Ecto neural progenitor cell (in vitro differentiated cells): ENCODE data around the gene GGN.
"Not testable (repeated sequence)": the region's sequence is repeated elsewhere in the genome, so short reads cannot be mapped to it uniquely, and the experiment has no call there.

Experiments
- DNase-seq: peaks from one replicate; pipeline ENCODE4 v3.0.0-alpha.2; 2018; ENCODE audit warnings: low spot score

The GGN gene

DNA sequence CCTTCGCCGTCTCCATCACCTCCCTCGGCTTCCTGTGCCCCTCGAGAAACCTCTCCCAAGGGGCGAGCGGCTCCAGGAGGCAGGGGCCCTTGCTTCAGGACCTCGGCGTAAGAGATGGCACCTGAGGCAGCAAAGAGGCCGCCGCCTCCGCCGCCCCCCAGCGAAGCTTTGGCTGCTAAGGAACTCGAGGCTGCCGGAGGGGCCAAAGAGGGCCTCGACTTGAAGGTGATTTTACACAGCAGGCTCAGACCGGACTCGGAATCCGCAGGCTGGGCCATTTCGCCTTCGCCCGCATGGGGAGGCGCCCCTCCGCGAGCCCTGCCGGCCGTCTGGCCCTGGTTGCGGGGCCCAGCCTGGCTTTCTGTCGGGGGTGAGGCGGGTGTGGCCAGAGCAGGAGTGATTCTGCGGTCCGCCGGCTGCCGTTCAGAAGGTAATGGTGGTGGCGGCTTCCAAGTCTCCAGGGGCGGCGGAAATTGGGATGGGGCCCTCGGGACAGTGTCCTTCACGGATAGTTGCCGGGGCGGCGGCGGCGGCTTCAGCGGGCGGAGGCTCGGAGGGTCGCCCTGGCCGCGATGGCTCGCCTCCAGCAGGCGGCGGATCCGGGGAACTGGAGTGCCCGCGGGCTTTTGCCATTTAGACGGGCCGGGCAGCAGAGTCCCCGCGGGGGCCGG is 1.4 kb downstream of the GGN start:
- peak; percentile 66 for DNase-seq

DNA sequence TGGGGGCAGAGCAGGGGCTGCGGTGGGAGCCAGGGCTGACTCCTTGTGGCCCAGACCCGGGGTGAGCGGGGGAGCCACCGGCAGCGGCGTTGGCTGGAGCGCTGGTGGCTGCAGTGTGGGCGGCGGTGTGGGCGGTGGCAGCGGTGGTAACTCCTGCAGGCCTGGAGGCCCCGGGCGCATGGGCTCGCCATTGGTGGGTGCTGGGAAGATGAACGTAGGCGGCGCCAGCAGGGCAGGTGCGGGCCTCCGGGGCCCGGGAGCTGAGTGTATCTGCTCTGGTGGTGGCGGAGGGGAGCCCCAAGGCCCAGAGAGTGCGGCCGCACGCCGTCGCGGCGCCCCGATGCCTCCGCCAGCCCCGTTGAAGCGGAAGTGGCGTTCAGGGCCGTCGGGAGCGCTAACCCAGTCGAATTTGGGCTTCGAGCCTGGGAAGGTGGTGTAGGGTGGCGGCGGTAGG is 2.0 kb downstream of the GGN start:
- peak; percentile 68 for DNase-seq

DNA sequence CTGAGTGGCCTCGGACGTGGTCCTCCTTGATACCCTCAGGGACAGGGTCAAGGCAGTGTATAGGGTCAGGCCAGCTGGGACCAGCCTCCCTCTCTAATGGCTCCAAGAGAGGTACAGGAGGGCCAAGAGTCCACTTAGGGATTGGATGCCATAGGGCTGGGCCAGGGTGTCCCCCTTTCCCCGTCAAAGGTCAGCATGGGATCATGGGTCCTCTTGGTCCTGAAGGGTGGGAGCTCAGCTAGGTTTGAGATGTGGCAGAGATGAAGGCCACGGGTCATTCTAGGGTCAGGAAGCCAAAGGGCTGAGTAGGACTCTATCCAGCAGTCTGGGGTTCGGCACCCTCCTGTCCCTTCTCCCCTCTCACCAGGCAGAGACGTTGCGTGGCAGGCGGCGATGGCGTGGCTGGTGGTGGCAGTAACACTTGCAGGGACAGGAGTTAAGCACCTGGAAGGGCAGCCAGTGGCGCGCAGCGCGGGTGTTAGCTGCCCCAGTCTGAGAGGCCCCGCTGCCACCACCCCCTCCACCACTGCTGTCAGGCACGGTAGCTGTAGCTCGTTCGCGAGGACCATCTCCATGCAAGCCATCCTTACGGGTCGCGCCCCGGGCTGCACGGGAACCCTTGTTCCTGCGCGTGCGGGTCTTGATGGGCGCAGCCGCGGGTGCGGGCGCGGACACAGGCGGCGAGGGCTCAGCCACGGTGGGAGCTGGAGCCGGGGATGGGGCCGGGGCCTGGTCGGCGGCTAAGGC is 2.6 kb downstream of the GGN start:
- DNase-seq, result no peak

DNA sequence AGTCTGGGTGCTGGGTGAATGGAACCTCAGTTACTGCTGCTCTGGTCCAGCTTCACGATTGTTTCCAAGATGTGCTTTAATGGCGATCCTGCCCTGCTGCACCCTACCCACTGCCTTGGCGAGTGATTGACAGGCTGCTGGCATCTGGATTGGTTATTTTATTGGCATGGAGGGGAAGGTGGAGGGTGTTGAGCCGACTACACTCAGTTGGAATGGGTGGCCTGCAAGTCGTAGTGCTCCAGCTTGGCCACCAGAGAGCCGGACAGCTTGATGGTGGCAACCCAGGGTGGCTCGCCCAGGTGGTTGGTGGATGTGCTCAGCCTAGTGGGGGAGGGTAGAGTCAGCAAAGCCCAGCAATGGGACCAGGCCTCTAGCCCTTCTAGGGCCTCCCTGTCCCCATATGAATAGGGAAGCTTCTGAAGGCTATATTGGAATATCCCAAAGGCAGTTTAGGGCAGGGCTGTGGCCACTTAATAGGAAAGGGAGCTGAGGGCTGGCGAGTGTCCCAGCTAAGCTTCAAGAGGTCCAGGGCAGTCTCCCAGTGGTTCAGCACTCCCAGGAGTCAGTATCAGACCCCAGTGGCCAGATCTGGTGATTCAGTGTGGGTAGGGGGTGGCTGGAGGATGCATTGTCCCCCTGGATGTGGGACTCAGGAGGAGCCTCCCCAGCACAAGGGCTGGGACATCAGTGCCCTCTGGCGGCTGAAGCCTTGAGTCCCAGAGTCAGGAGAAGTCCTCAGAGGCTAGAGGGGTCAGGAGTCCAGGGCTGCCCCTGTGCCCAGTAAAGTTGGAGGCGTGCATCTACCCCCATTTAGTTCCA is 3.4 kb downstream of the GGN start:
- peak; percentile 76 for DNase-seq

DNA sequence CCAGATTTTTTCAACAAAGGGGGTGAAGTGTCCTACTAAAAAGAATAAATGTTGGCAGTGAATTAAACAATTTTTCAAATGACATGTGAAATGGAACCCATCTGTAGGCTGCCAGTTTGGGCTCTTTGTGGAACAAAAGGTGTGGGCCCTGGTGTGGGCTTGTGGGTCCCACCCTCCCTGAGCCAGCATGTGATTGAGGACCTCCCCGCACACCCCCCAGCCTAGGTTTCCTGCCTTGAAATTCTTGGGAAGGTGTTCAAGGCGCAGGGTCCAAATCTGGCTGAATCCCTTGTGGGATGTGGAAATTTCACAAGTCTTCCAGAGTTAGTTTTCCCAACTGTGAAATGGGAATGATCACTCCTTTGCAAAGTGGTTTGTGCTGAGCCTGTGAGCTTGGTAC is 4.1 kb downstream of the GGN start:
- DNase-seq, result no peak

DNA sequence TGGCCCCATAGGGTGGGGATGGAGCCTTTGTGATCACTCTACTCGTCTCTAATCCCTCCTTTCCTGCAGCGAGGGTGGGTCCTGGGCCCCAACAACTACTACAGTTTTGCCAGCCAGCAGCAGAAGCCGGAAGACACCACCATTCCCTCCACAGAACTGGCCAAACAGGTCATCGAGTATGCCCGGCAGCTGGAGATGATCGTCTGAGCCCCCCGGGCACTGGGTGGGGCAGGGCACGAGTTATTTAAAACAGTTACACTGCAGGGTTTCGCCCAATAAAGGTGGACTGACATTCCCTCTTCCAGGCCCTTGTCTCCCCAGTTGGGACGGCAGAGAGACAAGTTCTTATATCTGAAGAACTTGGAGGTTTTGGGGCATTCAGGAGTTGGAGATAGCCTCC is 4.7 kb downstream of the GGN start:
- no peak for DNase-seq

DNA sequence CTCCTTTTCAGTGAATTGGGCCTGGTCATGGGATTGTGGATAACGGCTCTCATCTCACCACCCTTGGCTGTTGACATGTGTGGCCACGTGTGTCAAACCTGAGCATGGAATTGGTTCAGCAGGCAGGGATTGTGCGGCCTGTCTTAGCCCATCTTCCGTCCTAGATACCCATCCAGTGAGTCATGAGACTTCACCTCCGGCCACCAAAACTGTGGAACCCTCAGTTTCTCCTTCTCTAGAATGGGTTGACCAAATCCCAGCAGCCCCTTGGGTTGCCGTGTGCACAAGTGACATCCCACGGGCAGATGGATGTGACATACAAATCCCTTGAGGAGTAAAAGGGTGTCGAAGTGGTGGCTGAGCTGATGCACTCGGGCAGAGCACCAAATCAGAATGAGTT is 6.7 kb downstream of the GGN start:
- DNase-seq, result no peak

DNA sequence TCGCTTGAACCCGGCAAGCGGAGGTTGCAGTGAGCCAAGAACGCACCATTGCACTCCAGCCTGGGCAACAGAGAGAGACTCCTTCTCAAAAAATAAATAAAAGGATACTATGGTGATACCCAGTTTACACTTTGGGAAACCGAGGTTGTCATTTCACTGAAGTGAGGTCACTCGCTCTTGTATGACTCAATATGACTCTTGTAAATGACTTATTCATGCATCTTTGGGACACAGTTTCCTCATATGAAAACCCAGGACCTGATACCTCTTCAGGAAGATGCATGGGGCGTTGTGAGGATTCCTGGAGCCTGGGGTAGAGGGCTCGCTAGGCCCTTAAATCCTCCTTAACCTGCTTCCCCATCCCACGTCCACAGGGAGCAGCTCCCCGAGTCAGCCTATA is 9.0 kb downstream of the GGN start:
- no peak for DNase-seq

DNA sequence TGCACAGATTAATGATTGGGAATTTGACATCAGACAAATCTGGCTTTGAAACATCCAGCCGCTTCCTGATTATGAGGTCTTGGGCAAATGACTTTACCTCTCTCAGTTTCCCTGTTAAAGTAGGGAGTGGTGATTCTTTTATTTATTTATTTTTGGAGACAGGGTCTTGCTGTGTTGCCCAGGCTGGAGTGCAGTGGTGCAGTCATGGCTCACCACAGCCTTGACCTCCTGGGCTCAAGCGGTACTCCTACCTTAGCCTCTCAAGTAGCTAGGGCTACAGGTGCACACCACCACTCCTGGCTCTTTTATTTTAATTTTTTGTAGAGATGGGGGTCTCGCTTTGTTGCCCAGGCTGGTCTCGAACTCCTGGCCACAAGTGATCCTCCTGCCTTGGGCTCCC is 10.8 kb downstream of the GGN start:
- DNase-seq, result no peak

DNA sequence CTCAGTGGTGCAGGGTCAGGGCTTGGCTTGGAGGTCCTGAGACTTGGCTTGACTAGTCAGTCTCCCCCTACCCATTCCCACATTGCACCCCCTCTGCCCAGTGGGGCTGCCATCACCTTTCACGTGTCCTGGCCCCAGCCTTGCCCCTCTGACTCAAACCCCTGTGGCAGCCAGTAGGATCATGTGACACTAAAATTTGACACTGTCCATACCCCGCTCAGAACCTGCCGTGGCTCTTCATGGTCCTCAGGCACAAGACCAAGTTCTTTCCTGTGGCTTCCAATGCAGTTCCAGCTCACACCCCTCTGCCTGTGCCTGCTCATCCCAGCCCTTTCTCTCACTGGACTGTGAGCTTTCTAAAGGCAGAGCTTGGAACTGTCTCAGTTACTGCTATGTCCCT is 11.3 kb downstream of the GGN start:
- no peak for DNase-seq

DNA sequence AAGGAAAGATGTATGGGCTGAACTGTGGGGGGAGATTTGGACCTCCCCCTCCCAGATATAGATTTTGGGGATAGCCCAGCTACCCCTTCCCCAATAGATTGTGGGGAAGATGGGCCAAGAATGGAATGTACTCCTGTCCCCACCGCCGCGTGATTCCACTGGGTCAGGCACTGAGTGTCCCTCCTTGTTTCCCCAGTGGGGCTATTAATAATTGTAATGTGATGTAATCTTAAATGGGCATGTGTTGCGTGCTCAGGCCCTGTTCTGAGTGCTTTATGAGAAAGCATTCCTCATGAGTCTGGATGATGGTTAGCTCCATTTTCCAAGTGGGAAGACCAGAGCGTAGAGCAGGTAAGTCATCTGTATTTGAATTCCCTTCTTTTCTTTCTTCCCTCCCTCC is 12.1 kb downstream of the GGN start:
- peak; percentile 34 for DNase-seq

DNA sequence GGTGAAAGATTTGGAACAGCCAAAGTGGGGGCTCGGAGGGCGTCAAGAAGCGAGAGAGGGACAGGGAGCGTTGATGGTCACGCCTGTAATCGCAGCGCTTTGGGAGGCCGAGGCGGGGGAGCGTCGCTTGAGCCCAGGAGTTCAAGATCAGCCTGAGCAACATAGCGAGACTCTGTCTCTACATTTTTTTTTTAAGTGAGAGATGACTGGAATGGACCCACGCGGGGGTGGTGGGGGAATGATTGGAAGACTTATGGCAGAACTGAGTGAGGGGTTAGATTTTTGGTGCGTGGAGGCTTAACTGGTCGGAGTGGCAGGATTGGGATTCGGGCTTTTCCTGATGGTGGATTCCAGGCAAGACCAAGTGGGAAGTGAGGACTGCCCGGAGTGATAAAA is 12.7 kb downstream of the GGN start:
- DNase-seq, result peak; percentile 58

DNA sequence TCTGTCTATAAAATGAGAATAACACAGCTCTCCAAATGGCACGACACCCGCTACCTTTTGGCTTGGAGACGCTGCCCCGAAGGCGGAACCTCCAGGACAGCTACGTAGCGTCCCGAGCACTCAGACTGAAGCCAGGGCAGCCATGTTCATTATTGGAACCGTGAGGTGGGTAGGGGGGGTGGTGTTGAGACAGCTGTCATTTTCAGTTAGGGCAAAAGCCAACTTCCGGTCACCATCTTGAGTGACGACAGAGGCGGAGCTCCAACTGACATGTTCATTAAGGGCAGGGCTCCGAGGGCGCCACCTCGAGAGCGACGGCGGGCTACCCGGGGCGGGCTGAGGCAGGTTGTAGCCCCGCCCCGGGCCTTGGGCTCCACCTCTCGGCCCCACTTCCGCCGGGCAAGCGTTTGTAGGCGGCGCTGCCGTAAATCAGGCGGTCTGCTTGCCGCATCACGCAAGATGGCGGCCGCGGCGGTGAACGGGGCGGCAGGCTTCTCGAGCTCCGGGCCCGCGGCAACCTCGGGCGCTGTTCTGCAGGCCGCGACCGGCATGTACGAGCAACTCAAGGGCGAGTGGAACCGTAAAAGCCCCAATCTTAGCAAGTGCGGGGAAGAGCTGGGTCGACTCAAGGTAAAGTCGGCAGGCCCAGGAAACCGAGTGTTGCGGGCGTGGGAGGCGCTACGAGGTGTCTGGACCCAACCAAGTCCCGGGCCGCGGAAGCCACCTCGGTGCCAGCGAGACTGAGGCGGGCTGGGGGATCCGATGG is 13.3 kb downstream of the GGN start, which contains the start of gene PSMD8:
Gene PSMD8, plus strand, starts transcription at position 240 of the 766 bp plus-strand sequence. Its CDS starts 31 bp downstream, at position 271.
- peak; percentile 99 for DNase-seq

DNA sequence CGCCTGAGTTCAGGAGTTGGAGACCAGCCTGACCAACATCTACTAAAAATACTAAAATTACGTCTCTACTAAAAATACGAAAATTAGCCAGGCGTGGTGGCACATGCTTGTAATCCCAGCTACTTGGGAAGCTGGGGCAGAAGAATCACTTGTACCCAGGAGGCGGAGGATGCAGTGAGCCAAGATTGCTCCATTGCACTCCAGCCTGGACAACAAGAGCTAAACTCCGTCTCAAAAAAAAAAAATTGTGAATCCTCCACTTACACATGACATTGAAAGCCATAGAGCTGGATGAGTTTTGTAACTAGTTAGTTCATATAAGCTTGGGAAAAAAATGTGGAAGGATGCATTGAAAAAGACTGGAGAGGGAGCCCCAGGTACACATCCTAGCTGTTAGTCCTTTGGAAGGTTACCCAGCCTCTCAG is 13.9 kb downstream of the GGN start:
- DNase-seq, result no peak

DNA sequence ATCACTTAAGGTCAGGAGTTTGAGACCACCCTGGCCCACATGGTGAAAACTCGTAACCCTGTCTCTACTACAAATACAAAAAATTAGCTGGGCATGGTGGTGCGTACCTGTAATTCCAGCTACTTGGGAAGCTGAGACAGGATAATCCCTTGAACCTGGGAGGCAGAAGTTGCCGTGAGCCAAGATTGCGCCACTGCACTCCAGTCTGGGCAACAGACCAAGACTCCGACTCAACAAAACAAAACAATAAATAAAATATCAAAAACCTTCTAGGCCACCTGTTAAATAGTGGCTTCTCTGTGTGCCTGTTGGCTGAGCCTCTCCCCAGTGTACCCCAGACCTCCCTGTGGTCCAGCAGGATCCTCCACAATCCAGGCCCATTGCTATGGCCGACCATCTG is 16.8 kb downstream of the GGN start:
- DNase-seq, result no peak

DNA sequence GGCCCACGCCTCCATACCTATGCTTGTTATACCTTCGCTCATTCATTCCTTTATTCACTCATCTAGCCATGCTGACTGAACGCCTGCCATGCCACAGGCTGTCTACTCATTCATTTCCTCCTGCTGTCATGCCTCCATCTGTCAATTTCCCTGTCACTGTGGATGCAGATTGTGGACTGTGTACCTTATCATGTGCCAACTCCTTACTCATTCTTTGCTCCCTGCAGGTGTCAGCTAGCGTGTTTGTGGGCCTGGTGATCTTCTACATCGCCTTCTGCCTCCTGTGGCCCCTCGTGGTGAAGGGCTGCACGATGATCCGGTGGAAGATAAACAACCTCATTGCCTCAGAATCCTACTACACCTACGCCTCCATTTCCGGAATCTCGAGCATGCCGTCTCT is 17.5 kb downstream of the GGN start:
- DNase-seq, result no peak

DNA sequence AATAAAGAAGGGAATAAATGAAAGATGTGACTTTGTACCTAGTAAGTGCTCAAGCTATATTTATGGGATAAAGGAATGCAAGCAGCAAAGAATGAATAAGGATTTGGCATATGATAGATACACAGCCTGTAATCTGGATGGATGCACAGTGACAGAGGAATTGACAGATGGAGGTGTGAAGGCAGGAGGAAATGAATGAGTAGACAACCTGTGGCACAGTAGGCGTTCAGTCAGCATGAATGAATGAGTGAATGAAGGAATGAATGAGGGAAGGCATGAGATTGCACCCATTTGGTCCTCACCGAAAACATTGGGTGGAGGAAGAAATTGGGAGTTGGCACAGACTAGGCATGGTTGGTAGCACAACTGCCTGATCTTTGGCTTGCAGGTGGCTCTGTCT is 18.2 kb downstream of the GGN start:
- no peak for DNase-seq

DNA sequence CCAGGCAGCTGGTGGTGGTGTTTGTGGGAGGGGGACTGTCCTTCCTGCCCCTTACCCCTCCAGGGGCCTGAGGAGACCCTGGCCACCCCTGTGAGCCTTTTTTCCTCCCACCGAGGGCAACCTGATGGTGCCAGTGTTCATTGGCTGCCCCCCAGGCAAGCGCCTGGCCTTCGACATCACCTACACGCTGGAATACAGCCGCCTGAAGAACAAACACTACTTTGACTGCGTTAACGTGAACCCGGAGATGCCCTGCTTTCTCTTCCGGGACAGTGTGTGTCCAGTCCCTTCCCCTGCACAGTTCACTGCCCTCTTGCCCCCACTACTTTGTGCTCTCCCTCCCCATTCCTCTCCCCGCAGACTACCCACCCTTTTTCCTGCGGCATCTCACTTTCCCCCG is 20.8 kb downstream of the GGN start:
- no peak for DNase-seq

DNA sequence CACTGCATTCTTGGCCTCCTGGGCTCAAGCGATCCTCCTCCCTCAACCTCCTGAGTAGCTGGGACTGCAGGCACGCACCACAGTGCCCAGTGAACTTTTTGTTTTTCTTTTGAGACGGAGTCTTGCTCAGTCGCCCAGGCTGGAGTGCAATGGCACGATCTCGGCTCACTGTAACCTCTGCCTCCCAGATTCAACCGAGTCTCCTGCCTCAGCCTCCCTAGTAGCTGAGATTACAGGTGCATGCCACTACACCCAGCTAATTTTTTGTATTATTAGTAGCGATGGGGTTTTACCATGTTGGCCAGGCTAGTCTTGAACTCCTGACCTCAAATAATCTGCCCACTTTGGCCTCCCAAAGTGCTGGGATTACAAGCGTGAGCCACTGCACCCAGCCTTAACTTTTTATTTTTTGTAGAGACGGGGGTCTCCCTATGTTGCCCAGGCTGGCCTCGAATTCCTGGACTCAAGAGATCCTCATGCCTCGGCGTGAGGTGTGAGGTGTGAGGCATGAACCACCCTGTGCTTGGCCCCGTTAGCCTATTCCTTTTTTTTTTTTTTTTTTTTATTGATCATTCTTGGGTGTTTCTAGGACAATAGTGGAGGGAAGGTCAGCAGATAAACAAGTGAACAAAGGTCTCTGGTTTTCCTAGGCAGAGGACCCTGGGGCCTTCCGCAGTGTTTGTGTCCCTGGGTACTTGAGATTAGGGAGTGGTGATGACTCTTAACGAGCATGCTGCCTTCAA is 24.7 kb downstream of the GGN start:
- DNase-seq, result not testable (repeated sequence)

DNA sequence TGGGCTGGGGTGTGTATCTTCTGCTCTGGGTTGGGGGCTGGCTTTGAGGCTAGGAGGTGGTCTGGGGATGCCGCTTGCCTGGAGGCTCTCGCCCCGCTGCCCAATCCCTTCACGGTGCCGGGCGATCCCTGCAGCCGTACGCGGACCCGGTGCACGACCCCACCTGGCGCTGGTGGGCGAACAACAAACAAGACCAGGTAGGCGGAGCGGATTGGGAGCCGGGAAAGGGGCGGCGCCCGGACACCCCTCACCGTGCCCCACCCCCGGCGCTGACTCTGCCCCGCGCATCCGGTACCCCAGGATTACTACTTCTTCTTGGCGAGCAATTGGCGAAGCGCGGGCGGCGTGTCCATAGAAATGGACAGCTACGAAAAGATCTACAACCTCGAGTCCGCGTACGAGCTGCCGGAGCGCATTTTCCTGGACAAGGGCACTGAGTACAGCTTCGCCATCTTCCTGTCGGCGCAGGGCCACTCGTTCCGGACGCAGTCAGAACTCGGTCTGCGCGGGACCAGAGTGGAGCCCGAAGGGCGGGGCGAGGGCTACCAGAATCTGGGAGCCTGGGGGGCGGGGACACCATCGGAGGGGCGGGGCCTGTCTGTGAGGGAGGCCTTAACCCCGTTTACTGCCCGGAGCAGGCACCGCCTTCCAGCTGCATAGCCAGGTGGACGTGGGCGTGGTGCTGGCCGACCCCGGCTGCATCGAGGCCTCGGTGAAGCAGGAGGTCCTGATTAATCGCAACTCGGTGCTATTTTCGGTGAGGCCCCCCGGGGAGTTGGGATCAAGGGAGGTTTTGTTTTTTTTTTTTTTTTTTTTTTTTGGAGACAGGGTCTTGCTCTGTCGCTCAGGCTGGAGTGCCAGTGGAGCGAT is 25.5 kb downstream of the GGN start:
- DNase-seq, result peak; percentile 89
